Heart left ventricle (tissue), 16 donors: ENCODE data around the gene KNCN. TPM values are rescaled to one million over a fixed set of nuclear protein-coding genes. Genes with fewer than 3 reads are reported as not detected.

Experiments used
- ATAC-seq, 4 donors: fragments of 200-7000 bp; cut with Tn5 transposase; one replicate each; pipeline ENCODE4 v1.9.1; 2020 to 2022; ENCODE audit warnings: moderate library complexity in 4 of 4, mild to moderate bottlenecking in 3 of 4, moderate number of reproducible peaks in 1 of 4
- DNase-seq, 5 donors: peaks; one replicate each; pipeline ENCODE4 v3.0.0-alpha.2; 2020
- H3K27ac ChIP-seq, 12 donors: fragments of 200-600 bp; sonication (generic) in 4 of 12; one replicate each; pipeline versions ENCODE4 v1.5.0 to v1.8.0; 2016 to 2022; ENCODE audit warnings: mild to moderate bottlenecking in 2 of 12
- H3K27me3 ChIP-seq, 9 donors: fragments of 200-600 bp; sonication (generic) in 2 of 9; one replicate each; pipeline versions ENCODE4 v1.5.1 to v1.8.0; 2016 to 2022; ENCODE audit warnings: mild to moderate bottlenecking in 3 of 9
- H3K36me3 ChIP-seq, 9 donors: fragments of 200-600 bp; sonication (generic) in 2 of 9; one replicate each; pipeline versions ENCODE4 v1.5.0 to v1.8.0; 2018 to 2022; ENCODE audit warnings: mild to moderate bottlenecking in 2 of 9
- H3K4me1 ChIP-seq, 12 donors: fragments of 200-600 bp; sonication (generic) in 4 of 12; one replicate each; pipeline versions ENCODE4 v1.5.0 to v1.8.0; 2016 to 2022; ENCODE audit warnings: mild to moderate bottlenecking in 3 of 12
- H3K4me3 ChIP-seq, 12 donors: fragments of 200-600 bp; sonication (generic) in 4 of 12; one replicate each; pipeline versions ENCODE4 v1.5.0 to v1.8.0; 2017 to 2022; ENCODE audit warnings: mild to moderate bottlenecking in 9 of 12, moderate library complexity in 4 of 12
- H3K9me3 ChIP-seq, 12 donors: fragments of 200-600 bp; sonication (generic) in 4 of 12; one replicate each; pipeline versions ENCODE4 v1.5.0 to v1.8.0; 2016 to 2022; ENCODE audit warnings: mild to moderate bottlenecking in 1 of 12
- CTCF ChIP-seq, 12 donors: fragments of 200-600 bp; sonication (generic) in 4 of 12; IDR thresholded peaks; one replicate each; pipeline versions ENCODE4 v1.5.0 to v1.8.0; 2018 to 2022; ENCODE audit warnings: antibody characterized with exemption in 12 of 12, mild to moderate bottlenecking in 5 of 12
- POLR2A ChIP-seq, 2 donors: fragments of 450-650 bp; IDR thresholded peaks; one replicate each; pipeline ENCODE4 v1.6.1; 2017; ENCODE audit warnings: antibody characterized with exemption in 2 of 2, mild to moderate bottlenecking in 2 of 2, moderate library complexity in 2 of 2
- WGBS, 4 donors: extraction: QIAGEN DNeasy Blood & Tissue Kit in 2 of 4; methylation state at CpG; one replicate each; pipeline versions ENCODE4 v1.1.5 to v1.1.7; 2013 to 2018; 5-methylcytosine and 5-hydroxymethylcytosine counted together
- intact Hi-C, 10 donors: fragments of 100-400 bp; cut with DNase I; formaldehyde crosslinking; loops; one replicate each; pipeline versions ENCODE4 v1.11.1 to v1.14.2; 2022
- polyA plus RNA-seq, 2 donors: library from polyadenylated mRNA; stranded (reverse); fragments of 200-250 nt; gene quantifications; one replicate each; pipeline ENCODE4 v1.2.3, GENCODE V29; 2013
- total RNA-seq, 9 donors: library from RNA; depleted of rRNA in 2 of 9; stranded (reverse); fragments of >200 nt in 2 of 9; fragmentation: NEBNext Ultra II Directional in 3 of 9; extraction: Animal tissue kit (Norgen Biotek cat#: 25700) in 3 of 9; gene quantifications; one replicate each; pipeline versions ENCODE4 v1.1.0 to v1.2.4, GENCODE V29; 2016 to 2023
- donor health status: ischemic (EF 13 %, LVEDD 7.1; RV severe dilation, severe dysfunction).
- donor health status: healthy with polysubstance abuse.
- donor health status: DM: no; HTN: yes; CAD: no.
- donor health status: DM: no; HTN: no; CAD: no.
- donor health status: ischemic (EF 25% LVEDD 6.9; RV normal size, moderate dysfunction).
- donor health status: ischemic (EF 25% LVEDD 5.7; RV mildly dilated, moderate dysfunction).
- donor health status: healthy.
- donor health status: DM: yes; HTN: yes; CAD: no.
- donor health status: ischemic (EF 35%, LVEDD 5.7; RV mildly dilated, moderate dysfunction).
- donor health status: nonischemic (EF 11% LVEDD 7.7; RV severe dilation, severe dysfunction).
- donor health status: DM: yes; HTN: yes; CAD: no.
- donor health status: PGD.
- donor health status: ischemic (EF 29% LVEDD 5.4; RV normal size, mild dysfunction).
- donor health status: nonischemic (EF 23%, LVEDD 6.1; RV moderate dilation, normal function).

The KNCN gene
- total and polyA plus RNA-seq, 11 donors, result not detected

DNA sequence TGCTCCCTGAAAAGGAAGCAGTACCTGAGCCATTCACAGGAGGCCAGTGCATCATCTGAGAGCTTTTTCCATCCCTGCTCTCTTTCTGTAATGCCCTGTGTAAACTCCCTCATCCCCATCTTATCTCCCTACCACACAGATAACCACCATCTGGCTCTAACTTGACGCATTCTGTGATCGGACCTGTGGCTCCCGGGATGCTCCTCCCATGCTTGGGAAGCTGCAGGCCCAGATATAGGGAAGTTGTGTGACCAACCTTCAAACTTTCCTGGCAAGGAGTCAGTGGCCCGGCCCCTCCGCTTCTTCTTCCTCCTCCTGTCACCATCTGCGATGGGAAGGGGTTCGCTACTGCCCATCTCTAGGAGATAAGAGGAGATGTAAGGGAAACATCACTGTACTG lies 31.5 kb upstream of the KNCN start:
- DNase-seq, result peak in 2 of 5 donors; percentile 36 to 50
- Histone ChIP-seq H3K27me3 (no peaks in the 10 kb centered on the region), H3K27ac (peak overlapping the region in 1 of 12 donors; percentile 86), H3K36me3 (peaks cover 0 to 98% (median 92%) of the 10 kb centered on the region in 9 donors), H3K4me3 (no peak overlapping the region), H3K4me1 (peaks cover 0 to 79% (median 0%) of the 10 kb centered on the region in 12 donors), H3K9me3 (no peaks in the 10 kb centered on the region)
- peak in 1 of 4 donors; percentile 34 for ATAC-seq
- intact Hi-C loops, result no loop called here
- TF ChIP-seq POLR2A (IDR thresholded peaks at IDR 0.05), result no peak
- TF ChIP-seq CTCF (IDR thresholded peaks at IDR 0.05), result no peak
- WGBS, 4 donors, result 67 to 84% (median 75%) methylated on average over 7 of the region's 7 CpGs

GRCh38 chr1:46581681-46582455 lies 30.4 kb upstream of the KNCN start:
- peak in 2 of 4 donors; percentile 32 to 48 for ATAC-seq
- intact Hi-C loops, result no loop called here

DNA sequence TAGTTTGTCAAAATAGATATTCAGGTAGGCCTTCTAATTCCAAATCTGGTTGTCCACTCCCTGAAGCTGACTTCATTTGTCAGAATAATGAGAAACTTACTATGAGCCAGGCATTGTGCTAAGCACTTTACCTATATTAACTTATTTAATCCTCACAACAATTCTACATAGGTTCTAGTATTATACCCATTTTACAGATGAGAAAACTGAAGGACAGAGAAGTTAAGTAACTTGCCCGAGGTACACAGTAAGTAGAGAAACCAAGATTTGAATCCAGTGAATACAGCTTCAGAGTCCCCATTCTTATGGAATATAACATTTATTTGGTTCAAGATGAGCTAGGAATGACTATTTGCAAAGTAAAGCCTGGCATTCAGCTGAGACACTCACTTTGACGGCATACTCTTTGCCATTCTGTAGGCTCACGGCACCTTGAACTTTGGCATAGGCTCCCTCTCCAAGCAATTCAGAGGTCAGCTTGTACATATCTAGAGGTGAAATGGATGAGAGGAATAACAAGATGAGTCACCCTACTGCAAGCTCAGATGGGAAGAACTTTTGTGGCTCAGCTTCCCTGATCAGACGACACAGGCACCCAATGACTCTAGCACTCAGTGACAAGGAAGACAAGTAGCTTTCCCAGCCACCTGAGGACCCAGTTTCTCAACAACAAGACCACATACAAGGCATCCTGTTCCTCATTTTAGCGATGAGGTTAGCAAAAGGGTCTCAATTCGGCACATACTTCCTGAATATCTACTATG lies 28.9 kb upstream of the KNCN start:
- 88 to 95% (median 92%) methylated on average over 6 of the region's 6 CpGs for WGBS, 4 donors
- Histone ChIP-seq H3K4me1 (peaks cover 0 to 54% (median 0%) of the 10 kb centered on the region in 12 donors), H3K9me3 (no peaks in the 10 kb centered on the region), H3K27ac (peak overlapping the region in 2 of 12 donors; percentile 10 to 86), H3K36me3 (peaks cover 0 to 97% (median 92%) of the 10 kb centered on the region in 9 donors), H3K4me3 (no peak overlapping the region), H3K27me3 (no peaks in the 10 kb centered on the region)
- ATAC-seq, result peak in 2 of 4 donors; percentile 21 to 55
- no peak for TF ChIP-seq CTCF (IDR thresholded peaks at IDR 0.05)
- no peak for TF ChIP-seq POLR2A (IDR thresholded peaks at IDR 0.05)
- intact Hi-C loops, result no loop called here
- DNase-seq, result no peak

More at GRCh38 chr1:46581681-46582455, 30.4 kb upstream of the KNCN start:
- WGBS, 4 donors, result 83 to 87% (median 86%) methylated on average over 4 of the region's 4 CpGs
- Histone ChIP-seq H3K4me1 (peaks cover 0 to 70% (median 0%) of the 10 kb centered on the region in 12 donors), H3K4me3 (no peak overlapping the region), H3K9me3 (no peaks in the 10 kb centered on the region), H3K36me3 (peaks cover 0 to 99% (median 91%) of the 10 kb centered on the region in 9 donors), H3K27ac (peak overlapping the region in 1 of 12 donors; percentile 86), H3K27me3 (no peaks in the 10 kb centered on the region)
- no peak for TF ChIP-seq CTCF (IDR thresholded peaks at IDR 0.05)
- no peak for DNase-seq

DNA sequence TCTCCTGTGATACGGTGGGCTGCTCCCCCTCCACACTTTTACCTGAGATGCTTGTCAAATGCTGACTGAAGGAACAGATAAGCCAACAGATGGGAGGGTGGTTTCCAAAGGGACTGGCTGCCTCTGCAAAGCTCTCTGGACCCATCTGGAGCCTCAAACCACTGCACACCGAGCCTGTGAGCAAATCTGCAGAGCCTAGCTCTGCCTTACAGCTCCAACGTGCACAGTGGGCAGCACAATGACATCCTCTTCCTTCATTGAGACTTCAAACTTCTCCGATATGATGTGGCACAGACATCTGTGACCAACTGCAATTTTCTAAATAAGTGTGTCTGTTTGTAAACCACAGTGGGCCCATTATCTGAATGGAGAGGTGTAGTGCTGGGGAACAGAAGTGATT lies 26.2 kb upstream of the KNCN start:
- 81 to 93% (median 89%) methylated on average over 4 of the region's 4 CpGs for WGBS, 4 donors
- Histone ChIP-seq H3K27me3 (no peaks in the 10 kb centered on the region), H3K36me3 (peaks cover 0 to 96% (median 83%) of the 10 kb centered on the region in 9 donors), H3K4me1 (peaks cover 0 to 34% (median 11%) of the 10 kb centered on the region in 12 donors), H3K4me3 (no peak overlapping the region), H3K27ac (no peak overlapping the region), H3K9me3 (no peaks in the 10 kb centered on the region)
- ATAC-seq (no peak), DNase-seq (no peak)
- intact Hi-C loops, result no loop called here
- TF ChIP-seq CTCF (IDR thresholded peaks at IDR 0.05), result no peak
